ENCODE measurements around the gene CHRM2. TPM values are rescaled to one million over a fixed set of nuclear protein-coding genes. Genes with fewer than 3 reads are reported as not detected.

The CHRM2 gene
- total RNA-seq, 1 donor from 2014 or later = not detected

GRCh38 chr7:136883046-136883445 lies 14.6 kb downstream of the CHRM2 start:
- H3K36me3 ChIP-seq = no peaks in the 10 kb centered on the region
- peaks cover 4% of the 10 kb centered on the region for H3K4me1 ChIP-seq
- H3K4me2 ChIP-seq = no peak overlapping the region
- no peak overlapping the region for H3K4me3 ChIP-seq
- no peak overlapping the region for H2AFZ ChIP-seq (replicated peaks)
- Mint-ChIP-seq H3K4me1 (peaks cover 10% of the 10 kb centered on the region), H3K27ac (no peak overlapping the region), H3K36me3 (no peaks in the 10 kb centered on the region), H3K9me3 (peaks cover 2% of the 10 kb centered on the region), H3K4me3 (no peak overlapping the region), H3K27me3 (ENCODE audit: insufficient read depth, low read depth) (peaks cover 2% of the 10 kb centered on the region)
- H3F3A ChIP-seq (ENCODE audit: low read depth) = no peaks in the 10 kb centered on the region
- DNase-seq (ENCODE audit: low spot score) = no peak
- no peaks in the 10 kb centered on the region for H3K9me3 ChIP-seq (ENCODE audit: low read depth)
- H3K9ac ChIP-seq = no peak overlapping the region
- H3K27me3 ChIP-seq = no peaks in the 10 kb centered on the region
- TF ChIP-seq EZH2 (IDR thresholded peaks at IDR 0.05) (no peak), EZH2phosphoT487 (IDR thresholded peaks at IDR 0.05) (no peak), CTCF (IDR thresholded peaks at IDR 0.05) (no peak)
- no peaks in the 10 kb centered on the region for H4K20me1 ChIP-seq (ENCODE audit: low read depth)
- no peak overlapping the region for H3K27ac ChIP-seq
- no peaks in the 10 kb centered on the region for H3K79me2 ChIP-seq (ENCODE audit: low read depth)

- Histone ChIP-seq H3K79me2 (ENCODE audit: low read depth) (no peaks in the 10 kb centered on the region), H3K4me3 (no peak overlapping the region), H3K27ac (no peak overlapping the region), H2AFZ (replicated peaks) (no peak overlapping the region), H3K9me3 (ENCODE audit: low read depth) (no peaks in the 10 kb centered on the region), H3K4me2 (no peak overlapping the region), H3K9ac (no peak overlapping the region), H4K20me1 (ENCODE audit: low read depth) (no peaks in the 10 kb centered on the region), H3F3A (ENCODE audit: low read depth) (no peaks in the 10 kb centered on the region), H3K27me3 (no peaks in the 10 kb centered on the region), H3K4me1 (no peaks in the 10 kb centered on the region), H3K36me3 (no peaks in the 10 kb centered on the region)
- Mint-ChIP-seq H3K4me3 (no peak overlapping the region), H3K9me3 (peaks cover 2% of the 10 kb centered on the region), H3K27ac (no peak overlapping the region), H3K4me1 (peaks cover 2% of the 10 kb centered on the region), H3K27me3 (ENCODE audit: insufficient read depth, low read depth) (peaks cover 5% of the 10 kb centered on the region), H3K36me3 (no peaks in the 10 kb centered on the region)
- no peak for DNase-seq (ENCODE audit: low spot score)
- TF ChIP-seq EZH2phosphoT487 (IDR thresholded peaks at IDR 0.05) (no peak), EZH2 (IDR thresholded peaks at IDR 0.05) (no peak), CTCF (IDR thresholded peaks at IDR 0.05) (no peak)
Observed at GRCh38 chr7:136884492-136884891, 16.0 kb downstream of the CHRM2 start.

GRCh38 chr7:136887317-136887716 lies 18.9 kb downstream of the CHRM2 start:
- Histone ChIP-seq H3K9me3 (ENCODE audit: low read depth) (no peaks in the 10 kb centered on the region), H4K20me1 (ENCODE audit: low read depth) (no peaks in the 10 kb centered on the region), H3K27me3 (no peaks in the 10 kb centered on the region), H3K4me2 (no peak overlapping the region), H3K9ac (no peak overlapping the region), H3K79me2 (ENCODE audit: low read depth) (no peaks in the 10 kb centered on the region), H3K27ac (no peak overlapping the region), H3K4me3 (no peak overlapping the region), H3K36me3 (no peaks in the 10 kb centered on the region), H2AFZ (replicated peaks) (no peak overlapping the region), H3K4me1 (no peaks in the 10 kb centered on the region), H3F3A (ENCODE audit: low read depth) (no peaks in the 10 kb centered on the region)
- no peak overlapping the region for H3K27ac Mint-ChIP-seq
- peaks cover 3% of the 10 kb centered on the region for H3K27me3 Mint-ChIP-seq (ENCODE audit: insufficient read depth, low read depth)
- DNase-seq (ENCODE audit: low spot score) = no peak
- peaks cover 2% of the 10 kb centered on the region for H3K9me3 Mint-ChIP-seq
- TF ChIP-seq CTCF (IDR thresholded peaks at IDR 0.05) (no peak), EZH2phosphoT487 (IDR thresholded peaks at IDR 0.05) (no peak), EZH2 (IDR thresholded peaks at IDR 0.05) (no peak)
- H3K36me3 Mint-ChIP-seq = no peaks in the 10 kb centered on the region
- peaks cover 2% of the 10 kb centered on the region for H3K4me1 Mint-ChIP-seq
- no peak overlapping the region for H3K4me3 Mint-ChIP-seq
